ENCODE data around the gene C12orf50.

DNA sequence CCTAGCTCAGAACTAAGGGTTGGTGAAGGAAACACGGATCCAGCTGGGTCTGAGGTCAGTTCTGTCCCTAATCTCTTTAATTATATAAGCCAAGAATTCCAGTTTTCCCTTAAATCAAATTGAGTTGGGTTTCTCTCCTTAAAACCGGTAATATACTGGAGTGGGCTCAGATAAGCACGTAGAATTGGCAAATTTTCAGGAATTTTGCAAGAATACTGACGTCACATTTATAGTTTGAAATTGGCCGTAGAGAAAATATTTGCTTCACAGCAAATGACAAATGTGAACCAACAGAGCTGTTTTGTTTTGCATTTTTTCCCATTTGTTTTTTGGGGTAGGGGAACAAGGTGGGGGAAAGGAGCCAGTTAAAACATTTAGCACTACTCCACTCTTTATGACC is 17.4 kb downstream of the C12orf50 start:
- TF ChIP-seq, protein P1, sequence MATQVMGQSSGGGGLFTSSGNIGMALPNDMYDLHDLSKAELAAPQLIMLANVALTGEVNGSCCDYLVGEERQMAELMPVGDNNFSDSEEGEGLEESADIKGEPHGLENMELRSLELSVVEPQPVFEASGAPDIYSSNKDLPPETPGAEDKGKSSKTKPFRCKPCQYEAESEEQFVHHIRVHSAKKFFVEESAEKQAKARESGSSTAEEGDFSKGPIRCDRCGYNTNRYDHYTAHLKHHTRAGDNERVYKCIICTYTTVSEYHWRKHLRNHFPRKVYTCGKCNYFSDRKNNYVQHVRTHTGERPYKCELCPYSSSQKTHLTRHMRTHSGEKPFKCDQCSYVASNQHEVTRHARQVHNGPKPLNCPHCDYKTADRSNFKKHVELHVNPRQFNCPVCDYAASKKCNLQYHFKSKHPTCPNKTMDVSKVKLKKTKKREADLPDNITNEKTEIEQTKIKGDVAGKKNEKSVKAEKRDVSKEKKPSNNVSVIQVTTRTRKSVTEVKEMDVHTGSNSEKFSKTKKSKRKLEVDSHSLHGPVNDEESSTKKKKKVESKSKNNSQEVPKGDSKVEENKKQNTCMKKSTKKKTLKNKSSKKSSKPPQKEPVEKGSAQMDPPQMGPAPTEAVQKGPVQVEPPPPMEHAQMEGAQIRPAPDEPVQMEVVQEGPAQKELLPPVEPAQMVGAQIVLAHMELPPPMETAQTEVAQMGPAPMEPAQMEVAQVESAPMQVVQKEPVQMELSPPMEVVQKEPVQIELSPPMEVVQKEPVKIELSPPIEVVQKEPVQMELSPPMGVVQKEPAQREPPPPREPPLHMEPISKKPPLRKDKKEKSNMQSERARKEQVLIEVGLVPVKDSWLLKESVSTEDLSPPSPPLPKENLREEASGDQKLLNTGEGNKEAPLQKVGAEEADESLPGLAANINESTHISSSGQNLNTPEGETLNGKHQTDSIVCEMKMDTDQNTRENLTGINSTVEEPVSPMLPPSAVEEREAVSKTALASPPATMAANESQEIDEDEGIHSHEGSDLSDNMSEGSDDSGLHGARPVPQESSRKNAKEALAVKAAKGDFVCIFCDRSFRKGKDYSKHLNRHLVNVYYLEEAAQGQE (IDR thresholded peaks at IDR 0.05; ENCODE audit: low read depth, low read length), result no peak
- TF ChIP-seq, protein P2, sequence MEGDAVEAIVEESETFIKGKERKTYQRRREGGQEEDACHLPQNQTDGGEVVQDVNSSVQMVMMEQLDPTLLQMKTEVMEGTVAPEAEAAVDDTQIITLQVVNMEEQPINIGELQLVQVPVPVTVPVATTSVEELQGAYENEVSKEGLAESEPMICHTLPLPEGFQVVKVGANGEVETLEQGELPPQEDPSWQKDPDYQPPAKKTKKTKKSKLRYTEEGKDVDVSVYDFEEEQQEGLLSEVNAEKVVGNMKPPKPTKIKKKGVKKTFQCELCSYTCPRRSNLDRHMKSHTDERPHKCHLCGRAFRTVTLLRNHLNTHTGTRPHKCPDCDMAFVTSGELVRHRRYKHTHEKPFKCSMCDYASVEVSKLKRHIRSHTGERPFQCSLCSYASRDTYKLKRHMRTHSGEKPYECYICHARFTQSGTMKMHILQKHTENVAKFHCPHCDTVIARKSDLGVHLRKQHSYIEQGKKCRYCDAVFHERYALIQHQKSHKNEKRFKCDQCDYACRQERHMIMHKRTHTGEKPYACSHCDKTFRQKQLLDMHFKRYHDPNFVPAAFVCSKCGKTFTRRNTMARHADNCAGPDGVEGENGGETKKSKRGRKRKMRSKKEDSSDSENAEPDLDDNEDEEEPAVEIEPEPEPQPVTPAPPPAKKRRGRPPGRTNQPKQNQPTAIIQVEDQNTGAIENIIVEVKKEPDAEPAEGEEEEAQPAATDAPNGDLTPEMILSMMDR (IDR thresholded peaks at IDR 0.05 in 2 of 3, conservative IDR thresholded peaks at IDR 0.05 in 1 of 3; ENCODE audit: control insufficient read depth in 2 of 3, extremely low read depth in 1 of 3, insufficient read depth in 1 of 3, low read depth in 3 of 3, low read length in 3 of 3), result no peak
- TF ChIP-seq, protein P3, sequence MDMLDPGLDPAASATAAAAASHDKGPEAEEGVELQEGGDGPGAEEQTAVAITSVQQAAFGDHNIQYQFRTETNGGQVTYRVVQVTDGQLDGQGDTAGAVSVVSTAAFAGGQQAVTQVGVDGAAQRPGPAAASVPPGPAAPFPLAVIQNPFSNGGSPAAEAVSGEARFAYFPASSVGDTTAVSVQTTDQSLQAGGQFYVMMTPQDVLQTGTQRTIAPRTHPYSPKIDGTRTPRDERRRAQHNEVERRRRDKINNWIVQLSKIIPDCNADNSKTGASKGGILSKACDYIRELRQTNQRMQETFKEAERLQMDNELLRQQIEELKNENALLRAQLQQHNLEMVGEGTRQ (IDR thresholded peaks at IDR 0.05; ENCODE audit: borderline replicate concordance, low read depth, low read length), result no peak
- no peak for TF ChIP-seq EZH2 (IDR thresholded peaks at IDR 0.05; ENCODE audit: borderline replicate concordance, control insufficient read depth, low read depth, low read length)
- TF ChIP-seq, protein P4, sequence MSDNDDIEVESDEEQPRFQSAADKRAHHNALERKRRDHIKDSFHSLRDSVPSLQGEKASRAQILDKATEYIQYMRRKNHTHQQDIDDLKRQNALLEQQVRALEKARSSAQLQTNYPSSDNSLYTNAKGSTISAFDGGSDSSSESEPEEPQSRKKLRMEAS (IDR thresholded peaks at IDR 0.05; ENCODE audit: low read depth, low read length), result no peak
- no peak for TF ChIP-seq BMI1 (IDR thresholded peaks at IDR 0.05; ENCODE audit: borderline replicate concordance)
- TF ChIP-seq RFX5 (IDR thresholded peaks at IDR 0.05; ENCODE audit: low read depth, low read length), result no peak
- TF ChIP-seq ZNF384 (IDR thresholded peaks at IDR 0.05; ENCODE audit: borderline replicate concordance, low read depth, low read length), result no peak
- TF ChIP-seq, protein P5, sequence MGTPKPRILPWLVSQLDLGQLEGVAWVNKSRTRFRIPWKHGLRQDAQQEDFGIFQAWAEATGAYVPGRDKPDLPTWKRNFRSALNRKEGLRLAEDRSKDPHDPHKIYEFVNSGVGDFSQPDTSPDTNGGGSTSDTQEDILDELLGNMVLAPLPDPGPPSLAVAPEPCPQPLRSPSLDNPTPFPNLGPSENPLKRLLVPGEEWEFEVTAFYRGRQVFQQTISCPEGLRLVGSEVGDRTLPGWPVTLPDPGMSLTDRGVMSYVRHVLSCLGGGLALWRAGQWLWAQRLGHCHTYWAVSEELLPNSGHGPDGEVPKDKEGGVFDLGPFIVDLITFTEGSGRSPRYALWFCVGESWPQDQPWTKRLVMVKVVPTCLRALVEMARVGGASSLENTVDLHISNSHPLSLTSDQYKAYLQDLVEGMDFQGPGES (IDR thresholded peaks at IDR 0.05), result no peak
- TF ChIP-seq MEF2A (IDR thresholded peaks at IDR 0.05; ENCODE audit: insufficient read depth, low read depth, low read length), result no peak
